Bone marrow (tissue), 2 donors: Measurements from ENCODE around the gene DIP2B.
"Not testable (repeated sequence)": the region's sequence is repeated elsewhere in the genome, so short reads cannot be mapped to it uniquely, and the experiment has no call there.

ENCODE experiments used
- DNase-seq, 2 donors: peaks; one replicate each; lab custom pipeline; 2025; lab: John Stamatoyannopoulos, UW

DIP2B gene

GRCh38 chr12:50728417-50728816 lies 223.6 kb downstream of the DIP2B start:
- DNase-seq, result no peak

- DNase-seq, result no peak
Observed at GRCh38 chr12:50728841-50729240, 224.1 kb downstream of the DIP2B start.

GRCh38 chr12:50732591-50732990 lies 227.8 kb downstream of the DIP2B start:
- no peak for DNase-seq

- no peak for DNase-seq
Observed at GRCh38 chr12:50733706-50734105, 228.9 kb downstream of the DIP2B start.

GRCh38 chr12:50734409-50735263 lies 229.9 kb downstream of the DIP2B start:
- peak in 1 of 2 donors; percentile 32 for DNase-seq

GRCh38 chr12:50739611-50740010 lies 234.8 kb downstream of the DIP2B start:
- DNase-seq, result no peak

GRCh38 chr12:50740307-50740706 lies 235.5 kb downstream of the DIP2B start:
- no peak for DNase-seq

GRCh38 chr12:50742776-50743175 lies 238.0 kb downstream of the DIP2B start:
- no peak for DNase-seq

- DNase-seq, result no peak
Observed at GRCh38 chr12:50745861-50746260, 241.1 kb downstream of the DIP2B start.

- DNase-seq, result no peak
Observed at GRCh38 chr12:50746431-50746830, 241.6 kb downstream of the DIP2B start.

- no peak for DNase-seq
Observed at GRCh38 chr12:50747817-50748216, 243.0 kb downstream of the DIP2B start.

GRCh38 chr12:50749459-50749882 lies 244.7 kb downstream of the DIP2B start:
- no peak for DNase-seq

GRCh38 chr12:50750366-50750765 lies 245.6 kb downstream of the DIP2B start:
- no peak for DNase-seq

- DNase-seq, result no peak
Observed at GRCh38 chr12:50751948-50752721, 247.3 kb downstream of the DIP2B start.

- no peak for DNase-seq
Observed at GRCh38 chr12:50753232-50753769, 248.5 kb downstream of the DIP2B start.

- peak; percentile 77 for DNase-seq
Observed at GRCh38 chr12:50763639-50764285, 259.0 kb downstream of the DIP2B start, which contains the start of gene ATF1. Gene ATF1 (plus strand): TSS chr12:50764101. CDS start chr12:50780146, 16,045 bp downstream.

- peak in 1 of 2 donors; percentile 75 for DNase-seq
Observed at GRCh38 chr12:50764286-50765094, 259.7 kb downstream of the DIP2B start.

GRCh38 chr12:50765095-50765911 lies 260.5 kb downstream of the DIP2B start:
- peak in 1 of 2 donors; percentile 62 for DNase-seq

- DNase-seq, result no peak
Observed at GRCh38 chr12:50768391-50768790, 263.6 kb downstream of the DIP2B start.

- DNase-seq, result not testable (repeated sequence)
Observed at GRCh38 chr12:50768813-50769212, 264.0 kb downstream of the DIP2B start.
